ENCODE data around the gene MOCOS. TPM values are rescaled to one million over a fixed set of nuclear protein-coding genes. Genes with fewer than 3 reads are reported as not detected.
A peak's percentile ranks its signal among the peaks of the same experiment; 100 is the strongest.

MOCOS gene
- total RNA-seq, 1 experiment from 2014 or later, result 19.0 TPM

GRCh38 chr18:36271153-36271552 lies 83.9 kb downstream of the MOCOS start:
- DNase-seq (ENCODE audit: low spot score), result no peak

GRCh38 chr18:36273347-36273746 lies 86.0 kb downstream of the MOCOS start:
- DNase-seq (ENCODE audit: low spot score), result no peak

- no peak for DNase-seq (ENCODE audit: low spot score)
Measured at GRCh38 chr18:36274083-36274715, 86.9 kb downstream of the MOCOS start.

GRCh38 chr18:36275561-36275960 lies 88.3 kb downstream of the MOCOS start:
- DNase-seq (ENCODE audit: low spot score), result no peak

- no peak for DNase-seq (ENCODE audit: low spot score)
Measured at GRCh38 chr18:36279001-36279400, 91.7 kb downstream of the MOCOS start.

GRCh38 chr18:36281936-36282335 lies 94.6 kb downstream of the MOCOS start:
- no peak for DNase-seq (ENCODE audit: low spot score)

- DNase-seq (ENCODE audit: low spot score), result no peak
Measured at GRCh38 chr18:36283448-36283847, 96.2 kb downstream of the MOCOS start.

GRCh38 chr18:36284268-36284667 lies 97.0 kb downstream of the MOCOS start:
- DNase-seq (ENCODE audit: low spot score), result no peak

GRCh38 chr18:36284671-36285295 lies 97.5 kb downstream of the MOCOS start:
- peak; percentile 59 for DNase-seq (ENCODE audit: low spot score)

GRCh38 chr18:36287653-36288052 lies 100.4 kb downstream of the MOCOS start:
- no peak for DNase-seq (ENCODE audit: low spot score)

GRCh38 chr18:36288689-36289088 lies 101.4 kb downstream of the MOCOS start:
- no peak for DNase-seq (ENCODE audit: low spot score)

GRCh38 chr18:36294031-36294430 lies 106.7 kb downstream of the MOCOS start:
- no peak for DNase-seq (ENCODE audit: low spot score)

- DNase-seq (ENCODE audit: low spot score), result no peak
Measured at GRCh38 chr18:36295214-36295613, 107.9 kb downstream of the MOCOS start.

GRCh38 chr18:36295880-36296301 lies 108.6 kb downstream of the MOCOS start:
- no peak for DNase-seq (ENCODE audit: low spot score)

GRCh38 chr18:36296650-36297416 lies 109.5 kb downstream of the MOCOS start:
- peak; percentile 79 for DNase-seq (ENCODE audit: low spot score)

GRCh38 chr18:36297417-36298125 lies 110.3 kb downstream of the MOCOS start, which contains the start of gene FHOD3:
Gene FHOD3 (plus strand): TSS chr18:36297713. CDS start chr18:36297836, 123 bp downstream.
- peak; percentile 30 for DNase-seq (ENCODE audit: low spot score)

GRCh38 chr18:36298126-36298741 lies 110.9 kb downstream of the MOCOS start:
- no peak for DNase-seq (ENCODE audit: low spot score)

- no peak for DNase-seq (ENCODE audit: low spot score)
Measured at GRCh38 chr18:36299015-36299414, 111.7 kb downstream of the MOCOS start.

- no peak for DNase-seq (ENCODE audit: low spot score)
Measured at GRCh38 chr18:36300211-36300610, 112.9 kb downstream of the MOCOS start.

- no peak for DNase-seq (ENCODE audit: low spot score)
Measured at GRCh38 chr18:36301884-36302283, 114.6 kb downstream of the MOCOS start.

- DNase-seq (ENCODE audit: low spot score), result no peak
Measured at GRCh38 chr18:36302676-36303075, 115.4 kb downstream of the MOCOS start.

All from H4 (cell line).